ENCODE measurements around the gene ROBO2. TPM values are rescaled to one million over a fixed set of nuclear protein-coding genes. Genes with fewer than 3 reads are reported as not detected.

The ROBO2 gene
- polyA plus RNA-seq, 3 donors: 89.9 to 100 (median 95.6) TPM

DNA sequence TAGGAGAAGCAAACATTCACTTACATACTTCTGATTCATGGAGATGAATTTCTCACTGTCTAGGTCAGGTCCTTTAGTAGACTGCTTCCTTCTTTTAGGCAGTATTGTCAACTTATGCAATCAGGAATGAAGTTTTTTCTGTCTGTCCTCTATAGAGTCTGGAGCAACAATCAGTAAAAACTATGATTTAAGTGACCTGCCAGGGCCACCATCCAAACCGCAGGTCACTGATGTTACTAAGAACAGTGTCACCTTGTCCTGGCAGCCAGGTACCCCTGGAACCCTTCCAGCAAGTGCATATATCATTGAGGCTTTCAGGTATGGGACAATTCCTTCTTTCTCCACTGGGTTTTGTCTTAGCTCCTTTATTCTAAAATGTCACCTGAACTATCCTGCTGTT lies 523.1 kb downstream of the ROBO2 start:
- no peak for DNase-seq (ENCODE audit: extremely low read depth in 1 of 11, low read depth in 9 of 11, low spot score in 4 of 11)

DNA sequence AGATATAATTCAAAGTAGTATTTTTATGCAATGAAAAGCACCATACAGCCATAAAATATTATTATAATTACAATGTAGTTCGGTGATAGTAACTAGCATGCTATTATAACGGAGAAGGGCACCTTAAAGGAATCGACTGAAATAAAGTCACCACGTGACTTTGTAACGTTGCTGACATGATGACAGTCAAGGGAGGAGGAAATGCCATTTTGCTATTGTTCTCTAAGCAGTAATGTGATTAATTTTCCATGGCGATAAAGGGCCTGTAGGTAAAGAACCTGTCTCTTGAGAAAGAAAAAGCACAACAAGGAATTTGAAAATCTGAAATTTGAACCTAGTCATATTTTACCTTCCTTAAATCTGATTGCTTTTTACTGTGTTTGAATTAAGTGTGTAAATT lies 526.2 kb downstream of the ROBO2 start:
- no peak for DNase-seq (ENCODE audit: extremely low read depth in 1 of 11, low read depth in 9 of 11, low spot score in 4 of 11)

DNA sequence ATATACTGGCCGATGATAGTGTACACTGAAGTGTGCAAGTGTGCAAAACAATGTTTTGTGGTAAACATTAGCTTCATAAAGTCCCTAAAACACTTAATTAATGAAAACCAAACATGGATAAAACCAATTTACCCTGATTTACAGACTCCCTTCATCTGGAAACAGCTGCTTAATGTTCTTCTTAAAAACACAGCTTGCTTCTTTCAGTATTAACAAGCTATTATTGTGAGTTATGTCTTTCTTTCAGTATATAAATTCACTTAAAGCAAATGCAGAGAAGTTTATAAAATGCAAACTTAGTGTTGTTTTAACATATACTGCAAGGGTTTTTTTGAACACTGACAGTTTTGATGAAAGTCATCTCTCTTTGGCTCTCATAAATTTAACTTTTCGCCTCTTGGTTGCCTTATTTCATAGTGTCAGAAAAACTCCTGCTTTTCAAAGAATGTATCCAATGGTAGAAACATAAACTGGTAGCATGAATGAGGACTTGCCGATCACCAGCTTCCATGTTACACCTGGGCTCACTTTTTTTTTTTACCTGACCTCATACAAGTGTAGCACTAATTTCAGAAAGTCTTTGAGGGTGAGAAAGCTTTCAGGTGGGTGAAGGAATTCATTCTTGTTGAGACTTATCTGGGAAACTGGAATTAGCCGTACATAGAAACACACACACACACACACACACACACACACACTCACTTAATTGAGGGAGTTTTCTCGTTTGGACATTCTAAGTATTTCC lies 532.2 kb downstream of the ROBO2 start:
- DNase-seq (ENCODE audit: extremely low read depth in 1 of 11, low read depth in 9 of 11, low spot score in 4 of 11): peak; percentile 36 to 73 (median 60)

DNA sequence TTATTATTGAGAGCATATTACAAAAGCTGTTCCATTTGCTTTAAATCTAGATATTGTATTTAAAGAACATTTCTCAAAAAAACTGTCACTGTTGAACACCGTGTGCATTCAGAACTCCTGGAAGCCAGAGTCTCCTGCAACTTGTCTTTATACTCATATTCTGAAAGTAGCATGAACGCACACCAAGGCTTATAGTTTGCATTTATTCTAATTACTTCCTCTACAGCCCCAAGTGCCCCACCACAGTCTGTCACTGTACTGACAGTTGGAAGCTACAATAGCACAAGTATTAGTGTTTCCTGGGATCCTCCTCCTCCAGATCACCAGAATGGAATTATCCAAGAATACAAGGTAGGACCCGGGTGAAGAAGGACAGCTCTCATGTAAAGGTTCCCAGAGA lies 537.4 kb downstream of the ROBO2 start:
- no peak for DNase-seq (ENCODE audit: extremely low read depth in 1 of 11, low read depth in 9 of 11, low spot score in 4 of 11)

DNA sequence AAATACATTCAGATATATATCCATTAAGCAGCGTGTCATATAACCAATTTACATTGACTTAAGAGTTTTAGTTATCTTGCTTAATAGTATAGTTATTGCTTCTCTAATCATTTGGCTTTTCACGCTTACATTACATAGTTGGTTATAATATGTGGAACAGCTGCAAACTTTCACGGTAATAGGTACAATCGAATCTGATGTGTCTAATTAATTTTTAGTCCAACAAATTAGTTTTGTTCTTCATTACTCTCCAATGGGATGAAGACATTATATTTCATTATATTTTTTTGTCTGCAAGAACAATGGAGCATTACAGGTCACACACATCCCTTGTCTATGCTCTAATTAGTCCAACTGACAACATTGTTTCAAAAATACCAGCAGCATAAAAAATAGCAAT lies 546.3 kb downstream of the ROBO2 start:
- DNase-seq (ENCODE audit: extremely low read depth in 1 of 11, low read depth in 9 of 11, low spot score in 4 of 11): no peak

DNA sequence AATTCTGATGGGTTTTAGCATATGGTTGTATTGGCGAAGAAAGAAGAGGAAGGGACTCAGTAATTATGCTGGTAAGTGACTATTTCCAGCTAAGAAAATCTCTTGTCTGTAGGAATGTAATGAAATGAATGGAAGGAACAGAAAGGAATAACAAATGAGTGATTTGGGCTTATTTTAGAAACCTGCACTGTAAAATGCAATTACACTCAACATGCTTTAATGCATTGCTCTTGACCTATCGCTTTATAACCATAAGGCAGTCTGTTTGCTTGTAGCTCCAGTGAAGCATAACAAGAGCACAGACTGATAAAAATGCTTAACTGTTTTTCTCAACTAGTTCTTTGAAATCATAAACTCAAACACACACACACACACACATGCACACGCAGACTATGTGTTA lies 549.0 kb downstream of the ROBO2 start:
- no peak for DNase-seq (ENCODE audit: extremely low read depth in 1 of 11, low read depth in 9 of 11, low spot score in 4 of 11)

DNA sequence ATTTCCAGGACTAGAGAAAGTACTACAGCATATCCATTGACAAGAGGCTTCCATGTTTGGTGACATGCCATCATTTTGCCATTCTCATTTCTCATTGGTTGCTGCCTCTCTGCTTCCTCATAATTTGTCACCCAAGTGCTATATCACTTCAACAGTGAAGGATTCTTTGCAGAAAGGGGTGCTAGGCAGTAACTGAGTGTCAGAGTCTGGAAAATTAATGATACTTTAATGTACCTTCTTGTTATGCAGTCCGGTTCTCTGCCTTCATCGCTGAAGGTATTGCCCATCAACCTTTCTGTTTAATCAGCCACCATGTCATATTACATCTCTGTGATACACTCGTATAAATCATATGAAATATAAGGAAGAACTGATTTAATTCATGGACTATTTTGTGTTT lies 550.3 kb downstream of the ROBO2 start:
- no peak for DNase-seq (ENCODE audit: extremely low read depth in 1 of 11, low read depth in 9 of 11, low spot score in 4 of 11)

DNA sequence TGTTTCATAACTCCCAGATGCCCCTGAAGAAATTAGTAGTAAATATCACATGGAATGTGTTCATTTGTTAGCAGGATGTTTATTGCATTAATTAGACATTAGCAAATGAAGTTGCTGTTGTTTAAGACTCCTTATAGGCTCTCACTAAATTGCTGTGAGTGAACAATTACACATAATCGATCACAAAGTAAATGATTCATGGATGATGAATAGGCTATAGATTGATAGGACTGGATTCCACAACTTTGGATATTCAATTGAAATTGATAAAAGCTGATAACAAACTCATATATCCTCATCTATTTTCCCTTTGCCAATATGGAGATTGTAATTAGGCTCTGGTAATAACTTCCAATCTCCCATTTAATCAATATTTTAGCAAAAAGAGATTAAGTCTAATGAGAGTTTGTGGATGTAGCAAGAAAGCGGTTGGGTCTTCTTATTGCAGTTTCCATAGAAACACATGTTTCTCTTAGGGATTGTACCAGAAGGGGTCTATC lies 555.5 kb downstream of the ROBO2 start:
- no peak for DNase-seq (ENCODE audit: extremely low read depth in 1 of 11, low read depth in 9 of 11, low spot score in 4 of 11)

DNA sequence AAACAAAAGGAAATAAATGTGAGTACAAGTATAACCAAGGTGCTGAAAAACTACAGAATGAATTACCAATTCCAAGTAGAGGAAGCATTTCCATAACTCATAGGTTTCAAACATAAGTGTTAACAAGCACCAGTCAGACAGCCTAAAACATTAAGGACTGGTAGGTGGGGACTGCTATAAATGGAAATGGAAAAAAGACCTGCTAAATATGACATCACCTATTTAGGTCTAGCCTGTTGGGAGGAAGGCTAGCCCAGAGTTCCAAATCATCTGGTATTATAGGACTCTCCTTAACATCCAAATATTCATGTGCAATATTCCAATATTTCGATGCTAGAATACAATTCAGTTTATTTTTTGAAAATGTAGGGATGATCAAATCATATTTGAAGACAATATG lies 560.0 kb downstream of the ROBO2 start:
- DNase-seq (ENCODE audit: extremely low read depth in 1 of 11, low read depth in 9 of 11, low spot score in 4 of 11): no peak

DNA sequence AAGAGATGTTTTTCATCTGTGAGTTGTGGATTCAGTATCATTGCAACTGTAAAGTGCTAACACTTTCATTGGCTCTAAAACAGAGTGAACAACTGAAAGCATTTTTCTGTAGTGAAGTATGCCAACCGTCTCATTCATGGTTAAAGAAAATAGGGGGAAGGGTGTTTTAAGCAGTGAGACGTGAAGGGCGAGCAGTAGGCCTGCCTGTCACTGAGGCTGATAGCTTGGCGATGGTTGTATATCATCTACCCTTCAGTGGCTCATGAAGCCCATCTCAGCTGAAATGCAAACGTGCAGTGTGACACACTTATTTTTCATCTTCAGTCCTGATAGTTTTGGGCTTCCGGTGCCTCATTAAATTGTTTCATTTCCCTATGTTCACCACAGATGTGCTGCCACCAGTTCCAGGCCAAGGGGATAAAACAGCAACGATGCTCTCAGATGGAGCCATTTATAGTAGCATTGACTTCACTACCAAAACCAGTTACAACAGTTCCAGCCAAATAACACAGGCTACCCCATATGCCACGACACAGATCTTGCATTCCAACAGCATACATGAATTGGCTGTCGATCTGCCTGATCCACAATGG lies 562.0 kb downstream of the ROBO2 start:
- peak in 3 of 11 donors; percentile 9 to 11 (median 11) for DNase-seq (ENCODE audit: extremely low read depth in 1 of 11, low read depth in 9 of 11, low spot score in 4 of 11)

DNA sequence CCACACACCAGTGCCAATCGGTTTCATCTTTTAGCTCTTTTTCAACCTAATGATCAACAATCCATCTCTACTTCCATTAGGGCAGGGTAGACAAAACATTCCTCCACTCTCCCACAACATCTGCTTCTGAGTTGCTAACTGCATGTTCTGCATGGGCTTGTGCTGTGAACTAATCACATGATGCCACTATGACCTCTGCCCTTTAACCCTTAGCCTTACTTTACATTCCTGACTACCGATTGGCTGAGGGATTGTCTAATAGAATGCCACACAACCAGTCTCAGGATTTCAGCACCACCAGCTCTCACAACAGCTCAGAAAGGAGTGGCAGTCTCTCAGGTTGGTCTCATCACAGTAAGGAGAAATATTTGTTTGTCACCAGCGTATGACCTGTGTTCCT lies 562.8 kb downstream of the ROBO2 start:
- no peak for DNase-seq (ENCODE audit: extremely low read depth in 1 of 11, low read depth in 9 of 11, low spot score in 4 of 11)

DNA sequence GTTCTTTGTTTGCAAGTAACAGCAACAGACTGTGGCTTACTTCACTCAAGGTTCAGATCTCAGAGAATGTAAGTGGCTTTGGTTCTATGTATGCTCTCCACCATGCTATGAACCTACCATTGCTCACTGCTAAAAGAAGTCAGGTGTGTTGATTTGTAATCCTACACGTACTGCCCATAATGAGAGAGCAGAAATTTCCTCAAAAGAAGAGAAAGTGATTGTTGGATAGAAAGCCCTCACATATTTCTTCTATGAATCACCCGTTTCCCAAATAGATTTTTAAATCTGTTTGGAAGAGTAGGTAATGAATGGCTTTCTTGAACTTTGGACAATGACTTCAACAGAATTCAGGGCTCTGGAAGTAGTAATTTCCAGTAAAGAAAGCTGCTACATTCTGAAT lies 565.4 kb downstream of the ROBO2 start:
- no peak for DNase-seq (ENCODE audit: extremely low read depth in 1 of 11, low read depth in 9 of 11, low spot score in 4 of 11)

DNA sequence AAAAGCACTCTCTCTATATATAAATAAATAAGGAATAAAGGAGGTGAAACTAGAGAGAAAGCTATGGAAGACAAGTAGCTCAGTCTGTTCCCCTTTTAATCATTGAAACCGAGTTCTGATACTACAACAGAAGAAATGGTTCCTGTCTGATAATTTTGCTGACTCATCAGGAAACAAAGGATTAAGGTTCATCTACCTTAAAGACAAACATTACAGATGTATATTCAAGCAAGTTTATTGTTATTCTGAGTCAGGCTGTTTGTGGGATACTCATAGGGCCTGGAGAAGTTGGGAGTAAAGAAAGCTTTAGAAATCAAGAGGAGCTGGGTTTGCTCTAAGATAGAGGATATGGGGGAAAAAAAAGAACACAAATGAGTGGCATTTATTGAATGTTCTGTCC lies 566.0 kb downstream of the ROBO2 start:
- DNase-seq (ENCODE audit: extremely low read depth in 1 of 11, low read depth in 9 of 11, low spot score in 4 of 11): no peak

DNA sequence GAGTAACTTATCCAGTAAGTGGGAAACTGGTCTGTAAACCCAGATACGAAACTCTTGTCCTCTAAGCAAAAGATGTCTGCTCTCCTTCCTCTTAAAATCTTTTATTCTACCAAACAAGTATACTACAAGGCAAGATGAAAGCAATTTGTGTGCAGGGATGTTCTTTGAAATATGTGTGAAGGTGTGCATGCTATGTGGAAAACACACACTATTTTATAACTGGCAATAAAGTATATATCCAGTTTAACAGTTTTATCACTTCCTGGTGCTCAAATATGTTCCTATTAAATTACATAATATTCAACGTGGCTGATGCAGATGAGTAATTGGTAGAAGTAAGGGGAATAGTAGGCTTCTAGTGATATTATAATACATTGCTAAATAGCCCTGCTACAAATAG lies 566.5 kb downstream of the ROBO2 start:
- DNase-seq (ENCODE audit: extremely low read depth in 1 of 11, low read depth in 9 of 11, low spot score in 4 of 11): no peak

DNA sequence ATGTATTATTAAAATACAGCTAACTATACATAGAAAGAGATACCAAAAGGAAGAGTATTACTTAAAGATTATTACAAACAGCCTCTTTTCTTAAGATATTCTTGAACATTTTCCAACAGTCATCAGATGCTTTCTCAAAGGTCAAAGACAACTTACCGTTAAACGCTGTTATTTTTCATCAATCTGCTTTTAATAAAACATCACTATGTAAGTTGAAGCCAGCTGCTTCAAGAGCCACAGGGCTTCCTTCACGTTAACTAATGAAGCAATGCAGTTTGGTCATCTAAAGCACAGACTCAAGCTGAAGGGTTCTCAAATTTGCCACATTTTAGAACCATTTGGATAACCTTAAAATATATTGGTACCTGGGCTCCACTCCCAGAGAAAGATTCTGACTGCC lies 578.8 kb downstream of the ROBO2 start:
- no peak for DNase-seq (ENCODE audit: extremely low read depth in 1 of 11, low read depth in 9 of 11, low spot score in 4 of 11)

DNA sequence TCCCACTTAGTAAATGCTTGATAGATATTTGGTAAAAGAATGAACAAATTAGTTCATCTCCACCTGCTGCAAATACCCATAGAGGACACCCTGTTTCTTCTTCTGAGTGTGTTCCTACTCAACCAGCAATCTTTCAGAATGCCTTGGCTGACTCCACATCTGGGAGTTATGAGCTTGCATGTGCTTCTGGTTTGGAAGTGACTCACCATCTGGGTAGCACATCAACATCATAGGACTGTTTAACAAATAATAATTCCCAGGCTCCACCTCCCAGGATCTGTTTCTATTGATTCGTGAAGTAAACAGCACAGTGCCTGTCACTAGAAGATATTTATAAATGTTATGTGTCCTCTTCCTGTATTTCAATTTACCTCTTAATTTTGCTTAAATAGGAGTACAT lies 580.1 kb downstream of the ROBO2 start:
- DNase-seq (ENCODE audit: extremely low read depth in 1 of 11, low read depth in 9 of 11, low spot score in 4 of 11): no peak

DNA sequence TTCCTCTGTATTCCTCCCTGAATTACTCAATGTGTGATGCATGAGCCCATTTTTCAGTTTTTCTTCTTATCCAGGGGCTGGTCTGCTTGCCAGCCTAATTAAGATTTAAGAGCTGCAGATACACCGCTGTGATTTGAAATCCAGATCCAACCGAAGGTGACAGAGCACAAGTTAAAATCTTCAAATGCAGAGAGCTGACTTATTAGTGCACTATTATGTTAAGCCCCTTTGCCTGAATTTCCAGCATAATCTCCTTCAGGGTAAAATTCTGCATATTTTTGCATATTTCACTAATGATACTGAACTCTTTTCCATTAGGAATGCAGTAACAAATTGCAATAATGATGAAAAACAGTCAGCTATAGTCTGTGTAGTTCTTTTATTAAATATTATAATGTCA lies 583.6 kb downstream of the ROBO2 start:
- DNase-seq (ENCODE audit: extremely low read depth in 1 of 11, low read depth in 9 of 11, low spot score in 4 of 11): no peak

DNA sequence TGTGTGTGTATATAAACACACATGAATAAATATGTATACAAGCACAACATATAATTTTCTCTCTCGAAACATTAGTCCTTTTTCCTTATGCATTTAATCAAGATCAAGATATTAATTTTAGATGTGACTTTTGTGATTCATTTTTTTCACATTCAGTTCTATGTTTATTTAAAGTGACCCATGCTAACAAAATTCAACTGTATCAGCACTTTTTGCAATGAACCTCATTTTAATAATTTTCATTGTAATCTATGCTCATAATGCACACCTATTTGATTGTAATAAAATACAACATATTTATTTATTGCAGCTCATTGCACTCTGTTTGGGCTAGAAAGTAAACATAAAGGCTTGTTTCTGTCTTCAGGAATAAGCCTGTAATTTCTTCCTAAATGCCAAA lies 586.3 kb downstream of the ROBO2 start:
- no peak for DNase-seq (ENCODE audit: extremely low read depth in 1 of 11, low read depth in 9 of 11, low spot score in 4 of 11)

DNA sequence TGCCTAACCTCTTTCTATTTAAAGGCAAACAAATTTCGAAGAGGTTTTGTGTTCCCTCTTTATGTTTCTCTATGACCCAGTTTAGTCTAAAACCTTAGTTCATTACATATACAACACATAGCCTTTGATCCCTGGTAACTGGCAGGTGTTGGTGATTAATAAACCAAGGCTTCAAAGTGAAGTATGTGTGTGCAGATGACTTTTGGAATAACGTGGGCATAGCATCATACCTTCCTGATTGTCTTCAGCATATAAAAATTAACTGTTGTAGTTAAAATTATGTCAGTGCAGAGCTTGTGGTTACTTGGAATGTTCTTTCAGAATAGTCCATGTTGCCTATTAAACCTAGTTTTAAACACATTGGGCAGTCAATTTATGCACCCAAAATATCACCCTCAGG lies 608.3 kb downstream of the ROBO2 start:
- no peak for DNase-seq (ENCODE audit: extremely low read depth in 1 of 11, low read depth in 9 of 11, low spot score in 4 of 11)

DNA sequence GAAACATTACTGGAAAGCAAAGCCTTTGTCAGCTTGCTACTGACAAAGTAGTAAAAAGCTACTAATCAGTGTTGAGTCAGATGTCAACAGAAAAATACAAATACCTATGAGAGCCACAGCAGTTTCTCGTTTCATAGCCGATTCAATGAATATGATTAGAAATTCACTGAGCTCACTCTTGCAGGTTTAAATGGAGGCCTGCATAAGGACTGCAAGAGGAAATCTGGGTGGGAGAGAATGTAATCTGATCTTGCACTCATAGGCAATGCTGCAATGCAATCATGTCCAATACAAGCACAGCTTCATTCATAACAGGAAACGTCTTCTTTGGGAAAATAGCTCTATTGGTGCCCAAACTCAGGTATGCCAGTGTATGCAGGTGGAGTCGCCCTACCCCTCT lies 608.8 kb downstream of the ROBO2 start:
- no peak for DNase-seq (ENCODE audit: extremely low read depth in 1 of 11, low read depth in 9 of 11, low spot score in 4 of 11)

DNA sequence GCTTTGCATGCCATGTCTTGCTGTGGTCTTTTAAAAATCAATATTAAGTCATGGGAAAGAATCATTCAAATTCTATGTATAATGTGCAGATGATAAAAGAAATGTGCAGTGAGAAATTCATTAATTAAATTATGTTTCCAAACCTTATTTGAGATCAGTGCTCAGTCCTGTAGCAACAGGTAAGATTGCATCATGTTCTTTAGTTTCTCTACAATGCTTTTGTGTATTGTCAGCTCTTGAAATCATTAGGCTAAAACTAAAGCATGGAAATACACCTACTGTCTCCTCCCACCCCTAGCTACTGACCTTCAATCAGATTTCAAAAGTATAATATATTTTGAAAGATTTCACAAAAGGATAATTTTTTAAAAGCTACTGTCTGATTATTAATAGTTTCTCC lies 612.7 kb downstream of the ROBO2 start:
- DNase-seq (ENCODE audit: extremely low read depth in 1 of 11, low read depth in 9 of 11, low spot score in 4 of 11): no peak
